ENCODE measurements around the gene SLAMF6.

SLAMF6 gene

DNA sequence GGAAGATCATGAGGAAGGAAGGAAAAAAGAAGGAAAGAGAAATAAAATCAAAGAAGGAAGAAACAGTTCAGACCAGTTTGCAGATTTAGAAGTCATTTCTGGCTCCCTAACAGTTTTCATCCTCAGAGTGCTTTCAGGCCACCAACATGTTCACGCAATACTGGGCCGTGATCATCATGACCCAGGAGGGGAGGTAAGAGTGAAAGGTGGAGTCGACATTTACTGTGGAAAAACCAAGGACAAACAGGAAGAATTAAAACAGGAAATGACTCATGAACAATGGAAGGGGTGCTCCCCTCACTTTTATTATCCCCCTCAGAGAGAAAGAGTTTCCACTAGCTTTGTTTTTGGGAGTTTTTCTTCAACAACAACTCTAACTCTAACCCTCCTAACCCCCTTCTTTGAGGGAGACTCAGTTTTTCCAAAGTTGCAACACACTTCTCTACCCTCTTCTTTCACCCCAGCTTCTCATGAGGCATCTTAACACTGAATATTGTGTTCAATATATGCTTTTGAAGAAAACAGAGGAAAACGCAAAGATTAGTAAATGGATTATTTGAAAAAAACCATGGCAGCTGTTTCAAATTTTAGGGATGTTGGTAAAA lies 62.3 kb downstream of the SLAMF6 start:
- DNase-seq: no peak

DNA sequence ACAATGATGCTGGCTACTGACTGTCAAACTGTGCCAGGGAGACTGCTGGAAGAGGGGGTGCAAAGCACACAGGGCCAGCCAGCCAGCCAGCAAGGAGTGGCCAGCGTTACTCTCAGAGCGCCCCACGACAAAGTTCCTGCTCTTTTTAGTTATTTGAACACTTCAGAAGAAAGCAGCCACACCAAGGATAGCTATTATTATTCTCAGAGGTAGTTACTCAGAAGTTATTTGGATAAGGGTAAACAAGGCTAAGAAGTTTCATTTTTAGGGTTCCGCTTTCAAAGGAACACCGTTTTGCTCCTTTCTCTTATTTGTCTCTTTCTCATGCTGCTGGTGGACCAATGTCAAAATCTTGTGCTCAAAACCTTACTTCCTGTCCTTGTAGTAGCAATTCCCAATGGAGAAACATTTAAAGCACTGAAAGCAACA lies 62.8 kb downstream of the SLAMF6 start:
- DNase-seq: no peak

DNA sequence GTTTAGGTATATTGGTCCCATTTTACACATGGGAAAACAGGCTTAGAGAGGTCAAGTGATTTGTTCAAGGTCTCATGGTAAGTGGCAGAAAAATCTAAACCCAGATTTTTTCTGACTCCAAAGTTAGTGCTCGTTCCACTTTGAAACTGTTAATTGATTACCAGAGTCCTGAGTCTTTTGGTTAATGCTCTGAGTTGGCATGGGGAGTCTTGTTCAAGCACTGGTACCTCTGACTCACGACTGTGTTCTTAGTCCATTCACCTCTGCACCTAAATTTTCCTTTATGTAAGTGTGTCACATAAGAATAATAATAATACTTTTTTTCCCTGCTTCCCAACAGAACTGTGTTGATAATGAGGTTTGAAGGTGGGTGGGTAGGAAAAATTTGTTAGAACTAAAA lies 63.4 kb downstream of the SLAMF6 start:
- DNase-seq: no peak

DNA sequence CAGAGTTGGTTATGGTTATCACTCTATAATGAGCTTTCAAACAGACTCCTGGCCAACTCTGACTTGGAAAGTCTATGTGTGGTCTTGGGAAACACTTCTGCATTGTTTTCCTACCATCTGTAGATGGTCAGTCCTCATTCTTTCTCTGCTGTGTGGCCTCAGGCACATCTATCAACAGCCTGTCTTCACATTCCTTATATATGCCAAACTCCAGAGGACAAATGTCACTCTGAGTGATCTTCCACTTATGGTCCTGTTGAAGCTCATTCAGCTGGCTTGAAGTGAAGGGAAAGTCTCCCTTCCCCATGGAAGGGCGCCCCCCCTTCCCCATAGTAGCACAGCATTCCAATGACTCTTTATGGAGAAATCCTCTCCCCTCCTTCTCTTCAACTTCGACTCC lies 64.0 kb downstream of the SLAMF6 start:
- DNase-seq: no peak

DNA sequence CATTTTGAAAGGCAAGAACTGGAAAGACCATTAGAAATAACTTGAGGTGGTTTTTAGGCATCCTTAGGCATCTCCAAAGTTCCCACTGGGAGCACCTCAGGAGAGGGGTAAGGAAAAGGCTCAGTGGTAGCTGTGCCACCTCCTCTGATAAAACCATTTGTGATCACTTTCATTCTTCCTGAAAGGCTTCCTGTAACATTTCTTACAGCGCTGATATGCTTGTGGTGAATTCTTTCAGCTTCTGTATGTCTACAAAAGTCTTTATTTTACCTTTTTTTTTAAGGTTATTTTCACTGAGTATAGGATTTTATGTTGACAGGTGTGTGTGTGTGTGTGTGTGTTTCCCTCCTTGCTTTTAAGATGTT lies 67.9 kb downstream of the SLAMF6 start:
- DNase-seq: no peak

- DNase-seq: no peak
Observed at GRCh38 chr1:160454371-160455152, 68.5 kb downstream of the SLAMF6 start.

GRCh38 chr1:160453443-160453842 lies 69.6 kb downstream of the SLAMF6 start:
- DNase-seq: no peak

GRCh38 chr1:160451859-160452232 lies 71.2 kb downstream of the SLAMF6 start:
- DNase-seq: no peak

- DNase-seq: no peak
Observed at GRCh38 chr1:160451119-160451858, 71.8 kb downstream of the SLAMF6 start.

DNA sequence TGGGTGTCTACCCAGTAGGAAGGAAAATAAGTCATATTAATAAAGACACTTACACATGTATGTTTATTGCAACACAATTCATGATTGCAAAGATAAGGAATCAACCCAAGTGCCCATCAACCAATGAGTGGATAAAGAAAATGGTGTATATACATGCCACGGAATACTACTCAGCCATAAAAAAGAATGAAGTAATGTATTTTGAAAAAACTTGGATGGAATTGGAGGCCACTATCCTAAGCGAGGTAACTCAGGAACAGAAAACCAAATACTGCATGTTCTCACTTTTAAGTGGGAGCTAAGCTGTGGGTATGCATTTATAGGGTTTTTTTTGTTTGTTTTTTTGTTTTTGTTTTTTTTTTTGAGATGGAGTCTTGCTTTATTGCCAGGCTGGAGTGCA lies 73.6 kb downstream of the SLAMF6 start:
- DNase-seq: no peak

DNA sequence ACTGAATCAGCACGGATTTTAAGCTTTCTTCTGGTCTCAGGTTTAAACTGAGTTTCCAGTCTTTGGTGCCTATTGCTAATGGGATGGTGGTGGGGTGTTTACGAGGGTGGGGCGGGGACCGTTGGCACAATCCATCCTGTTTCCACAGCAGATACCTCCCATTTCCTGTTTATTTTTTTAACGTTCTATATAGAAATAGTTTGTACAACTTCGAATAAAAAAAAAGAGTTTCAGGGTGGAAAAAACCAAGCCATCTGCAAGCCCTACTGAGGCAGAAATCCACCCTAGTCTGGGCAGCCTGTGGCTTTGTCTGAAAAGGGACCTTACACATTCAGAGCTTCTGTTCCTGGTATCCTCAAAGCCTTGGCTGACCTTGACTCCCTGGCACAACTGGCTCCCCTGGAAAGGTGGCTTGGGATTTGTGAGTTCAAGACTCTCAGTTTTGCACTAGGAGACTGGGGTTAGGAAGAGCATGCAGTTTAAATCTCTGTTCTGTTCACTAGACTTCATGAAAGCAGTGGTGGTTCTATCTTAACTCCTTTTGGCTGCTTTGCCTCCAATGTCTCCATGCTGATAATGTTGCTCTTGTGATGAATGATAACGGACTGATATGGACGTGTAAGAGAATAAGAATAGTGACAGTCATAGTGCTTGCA lies 76.0 kb downstream of the SLAMF6 start:
- DNase-seq: no peak

DNA sequence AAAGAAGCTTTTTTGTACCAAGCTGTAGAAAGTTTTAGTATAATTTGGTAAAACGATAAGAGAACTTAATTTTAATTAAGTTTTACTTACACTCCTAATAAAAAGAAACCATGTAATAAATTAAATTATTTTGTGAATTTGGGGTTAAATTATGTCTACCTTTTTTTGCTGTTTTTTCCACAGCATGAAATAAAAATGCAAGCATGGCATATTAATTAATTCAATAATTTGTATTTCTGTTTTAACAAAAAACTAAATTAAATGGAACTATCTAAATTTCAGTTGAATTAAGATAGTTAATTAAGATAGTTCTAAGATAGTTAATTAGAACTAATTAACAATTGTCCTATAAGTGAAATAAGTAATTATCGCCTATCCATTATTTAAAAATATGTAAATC lies 83.3 kb downstream of the SLAMF6 start:
- no peak for DNase-seq

DNA sequence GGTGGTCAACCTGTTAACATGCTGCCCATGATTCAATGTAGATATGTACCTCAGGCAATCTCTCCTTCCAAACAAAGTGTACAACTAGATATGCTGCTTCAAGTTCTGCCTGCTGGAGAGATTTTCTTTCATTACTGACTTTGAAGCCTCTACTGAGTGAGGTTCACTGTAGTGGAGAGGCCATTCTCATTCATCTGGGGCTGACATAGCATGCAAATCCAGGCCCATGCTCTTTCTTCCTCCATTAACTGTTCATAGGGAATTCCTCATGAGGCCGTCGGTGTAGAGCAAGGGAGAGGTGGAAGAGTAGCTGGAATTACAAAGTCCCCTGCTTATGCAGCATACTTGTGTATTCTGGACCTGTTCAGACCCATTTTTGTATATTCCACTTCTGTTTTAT lies 84.1 kb downstream of the SLAMF6 start:
- no peak for DNase-seq

GRCh38 chr1:160438317-160438918 lies 84.6 kb downstream of the SLAMF6 start:
- DNase-seq: no peak

- DNase-seq: no peak
Observed at GRCh38 chr1:160437432-160438316, 85.4 kb downstream of the SLAMF6 start.

- DNase-seq: no peak
Observed at GRCh38 chr1:160436966-160437365, 86.1 kb downstream of the SLAMF6 start.

Data from DMS79 treated with DMSO at 0.1 percent for 48 hours (cell line).